ENCODE measurements around the gene WDR27. TPM values are rescaled to one million over a fixed set of nuclear protein-coding genes. Genes with fewer than 3 reads are reported as not detected.

WDR27 gene
- total RNA-seq, 1 donor = 18.1 TPM

GRCh38 chr6:169623343-169623742, 78.5 kb downstream of the WDR27 start:
- no peak overlapping the region for H3K4me3 ChIP-seq (ENCODE audit: low read depth, low read length)
- DNase-seq (ENCODE audit: low read depth) = no peak
- TF ChIP-seq CTCF (IDR thresholded peaks at IDR 0.05; ENCODE audit: insufficient read depth, low read depth, low read length) = no peak

- TF ChIP-seq CTCF (IDR thresholded peaks at IDR 0.05; ENCODE audit: insufficient read depth, low read depth, low read length) = no peak
- DNase-seq (ENCODE audit: low read depth) = peak; percentile 59
- H3K4me3 ChIP-seq (ENCODE audit: low read depth, low read length) = no peak overlapping the region
Observed at GRCh38 chr6:169622618-169623017, 79.2 kb downstream of the WDR27 start.

GRCh38 chr6:169621311-169621710, 80.5 kb downstream of the WDR27 start:
- no peak for DNase-seq (ENCODE audit: low read depth)
- no peak for TF ChIP-seq CTCF (IDR thresholded peaks at IDR 0.05; ENCODE audit: insufficient read depth, low read depth, low read length)
- no peak overlapping the region for H3K4me3 ChIP-seq (ENCODE audit: low read depth, low read length)

- TF ChIP-seq CTCF (IDR thresholded peaks at IDR 0.05; ENCODE audit: insufficient read depth, low read depth, low read length) = no peak
- no peak overlapping the region for H3K4me3 ChIP-seq (ENCODE audit: low read depth, low read length)
- peak; percentile 69 for DNase-seq (ENCODE audit: low read depth)
Observed at GRCh38 chr6:169620171-169621130, 81.4 kb downstream of the WDR27 start.

GRCh38 chr6:169619650-169620049, 82.2 kb downstream of the WDR27 start:
- DNase-seq (ENCODE audit: low read depth) = peak; percentile 59
- TF ChIP-seq CTCF (IDR thresholded peaks at IDR 0.05; ENCODE audit: insufficient read depth, low read depth, low read length) = no peak
- H3K4me3 ChIP-seq (ENCODE audit: low read depth, low read length) = no peak overlapping the region

- no peak overlapping the region for H3K4me3 ChIP-seq (ENCODE audit: low read depth, low read length)
- TF ChIP-seq CTCF (IDR thresholded peaks at IDR 0.05; ENCODE audit: insufficient read depth, low read depth, low read length) = no peak
- DNase-seq (ENCODE audit: low read depth) = peak; percentile 90
Observed at GRCh38 chr6:169618526-169619490, 83.0 kb downstream of the WDR27 start.

Data from fibroblast of villous mesenchyme (primary cell).